ENCODE measurements around the gene STAMBP. TPM values are rescaled to one million over a fixed set of nuclear protein-coding genes. Genes with fewer than 3 reads are reported as not detected.
"Not testable (repeated sequence)": the region's sequence is repeated elsewhere in the genome, so short reads cannot be mapped to it uniquely, and the experiment has no call there.

The STAMBP gene
- polyA plus RNA-seq, 1 experiment, result 48.4 TPM

DNA sequence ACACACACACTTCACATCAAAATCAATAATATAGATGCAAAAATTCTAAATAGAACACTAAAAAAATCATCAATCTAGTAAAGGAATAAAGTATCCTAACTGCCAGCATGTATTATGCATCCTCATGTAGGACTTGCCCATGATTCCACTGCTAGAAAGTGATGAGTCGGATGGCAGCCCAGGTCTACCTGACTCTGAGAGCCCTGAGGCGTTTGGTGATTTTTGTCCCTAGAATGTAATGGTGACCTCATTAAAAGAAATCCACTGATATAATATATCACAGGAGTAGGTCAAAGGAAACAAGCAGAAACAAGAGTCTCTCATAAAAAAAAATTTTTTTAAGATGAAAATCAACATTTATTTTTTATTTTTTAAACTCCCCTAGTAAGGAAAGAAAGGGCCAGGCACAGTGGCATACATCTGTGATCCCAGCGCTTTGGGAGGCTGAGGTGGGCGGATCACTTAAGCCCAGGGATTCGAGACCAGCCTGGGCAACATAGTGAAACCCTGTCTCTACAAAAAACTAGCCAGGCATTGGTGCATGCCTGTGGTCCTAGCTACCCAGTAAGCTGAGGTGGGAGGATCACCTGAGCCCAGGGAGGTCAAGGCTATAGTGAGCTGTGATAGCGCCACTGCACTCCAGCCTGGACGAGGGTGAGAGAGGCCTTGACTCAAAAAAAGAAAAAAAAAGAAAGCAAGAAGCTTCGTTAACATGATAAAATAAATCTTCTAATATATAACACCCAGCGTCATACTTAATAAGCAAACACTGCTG, 39.6 kb downstream of the STAMBP start:
- POLR2A ChIA-PET, result no interaction called here
- TF ChIP-seq, protein P1, sequence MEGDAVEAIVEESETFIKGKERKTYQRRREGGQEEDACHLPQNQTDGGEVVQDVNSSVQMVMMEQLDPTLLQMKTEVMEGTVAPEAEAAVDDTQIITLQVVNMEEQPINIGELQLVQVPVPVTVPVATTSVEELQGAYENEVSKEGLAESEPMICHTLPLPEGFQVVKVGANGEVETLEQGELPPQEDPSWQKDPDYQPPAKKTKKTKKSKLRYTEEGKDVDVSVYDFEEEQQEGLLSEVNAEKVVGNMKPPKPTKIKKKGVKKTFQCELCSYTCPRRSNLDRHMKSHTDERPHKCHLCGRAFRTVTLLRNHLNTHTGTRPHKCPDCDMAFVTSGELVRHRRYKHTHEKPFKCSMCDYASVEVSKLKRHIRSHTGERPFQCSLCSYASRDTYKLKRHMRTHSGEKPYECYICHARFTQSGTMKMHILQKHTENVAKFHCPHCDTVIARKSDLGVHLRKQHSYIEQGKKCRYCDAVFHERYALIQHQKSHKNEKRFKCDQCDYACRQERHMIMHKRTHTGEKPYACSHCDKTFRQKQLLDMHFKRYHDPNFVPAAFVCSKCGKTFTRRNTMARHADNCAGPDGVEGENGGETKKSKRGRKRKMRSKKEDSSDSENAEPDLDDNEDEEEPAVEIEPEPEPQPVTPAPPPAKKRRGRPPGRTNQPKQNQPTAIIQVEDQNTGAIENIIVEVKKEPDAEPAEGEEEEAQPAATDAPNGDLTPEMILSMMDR (IDR thresholded peaks at IDR 0.05; ENCODE audit: insufficient read depth, low read depth, low read length), result no peak

DNA sequence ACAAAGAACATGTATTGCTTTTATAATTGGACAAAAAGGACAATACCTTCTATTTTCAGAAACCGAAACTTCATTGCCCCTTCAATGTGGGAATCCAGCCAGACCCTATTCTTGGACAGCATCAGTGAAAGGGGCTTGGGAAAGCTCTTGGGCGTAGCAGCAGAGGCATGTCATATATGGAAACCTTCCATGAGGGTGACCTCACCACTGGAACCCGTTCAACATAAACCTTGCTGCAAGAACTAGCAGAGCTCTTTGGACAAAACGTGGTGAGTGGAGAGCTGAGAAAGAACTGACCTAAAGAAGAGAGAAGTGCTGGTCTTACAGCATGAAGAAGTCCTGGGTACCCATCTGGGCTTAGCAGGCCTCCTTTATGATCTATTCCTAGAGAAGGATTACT, 41.3 kb downstream of the STAMBP start:
- Histone ChIP-seq H3K36me3 (ENCODE audit: control insufficient read depth, insufficient read depth, low read length) (no peaks in the 10 kb centered on the region; the same call in 1 of the 2 replicates), H3K4me3 (ENCODE audit: low read depth, low read length) (no peak overlapping the region), H3K27me3 (ENCODE audit: control insufficient read depth, insufficient read depth, low read length) (no peaks in the 10 kb centered on the region)
- CTCF ChIA-PET, result no interaction called here
- TF ChIP-seq, protein P1 (IDR thresholded peaks at IDR 0.05; ENCODE audit: insufficient read depth, low read depth, low read length), result no peak
- no peak for DNase-seq (ENCODE audit: low read depth)
- POLR2A ChIA-PET, result no interaction called here

More for the DNA sequence above, 39.6 kb downstream of the STAMBP start:
- Histone ChIP-seq H3K36me3 (ENCODE audit: control insufficient read depth, insufficient read depth, low read length) (peaks cover 4% of the 10 kb centered on the region), H3K27me3 (ENCODE audit: control insufficient read depth, insufficient read depth, low read length) (no peaks in the 10 kb centered on the region), H3K4me3 (ENCODE audit: low read depth, low read length) (no peak overlapping the region)
- CTCF ChIA-PET, result no interaction called here
- DNase-seq (ENCODE audit: low read depth), result no peak

- POLR2A ChIA-PET, result no interaction called here
- peaks cover 4% of the 10 kb centered on the region for H3K27me3 ChIP-seq (ENCODE audit: control insufficient read depth, insufficient read depth, low read length)
- TF ChIP-seq, protein P1 (IDR thresholded peaks at IDR 0.05; ENCODE audit: insufficient read depth, low read depth, low read length), result no peak
- CTCF ChIA-PET, result no interaction called here
- H3K4me3 ChIP-seq (ENCODE audit: low read depth, low read length), result no peak overlapping the region
- no peaks in the 10 kb centered on the region for H3K36me3 ChIP-seq (ENCODE audit: control insufficient read depth, insufficient read depth, low read length)
- DNase-seq (ENCODE audit: low read depth), result no peak
Observed at GRCh38 chr2:73877071-73877802, 48.5 kb downstream of the STAMBP start.

DNA sequence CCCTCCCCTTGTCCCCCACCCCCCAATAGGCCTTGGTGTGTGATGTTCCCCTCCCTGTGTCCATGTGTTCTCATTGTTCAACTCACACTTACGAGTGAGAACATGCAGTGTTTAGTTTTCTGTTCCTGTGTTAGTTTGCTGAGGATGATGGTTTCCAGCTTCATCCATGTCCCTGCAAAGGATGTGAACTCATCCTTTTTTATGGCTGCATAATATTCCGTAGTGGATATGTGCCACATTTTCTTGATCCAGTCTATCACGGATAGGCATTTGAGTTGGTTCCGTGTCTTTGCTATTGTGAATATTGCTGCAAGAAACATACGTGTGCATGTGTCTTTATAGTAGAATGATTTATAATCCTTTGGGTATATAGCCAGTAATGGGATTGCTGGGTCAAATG, 49.2 kb downstream of the STAMBP start:
- H3K27me3 ChIP-seq (ENCODE audit: control insufficient read depth, insufficient read depth, low read length); H3K4me3 ChIP-seq (ENCODE audit: low read depth, low read length); CTCF ChIA-PET; DNase-seq (ENCODE audit: low read depth); H3K36me3 ChIP-seq (ENCODE audit: control insufficient read depth, insufficient read depth, low read length); POLR2A ChIA-PET: not testable (repeated sequence)

DNA sequence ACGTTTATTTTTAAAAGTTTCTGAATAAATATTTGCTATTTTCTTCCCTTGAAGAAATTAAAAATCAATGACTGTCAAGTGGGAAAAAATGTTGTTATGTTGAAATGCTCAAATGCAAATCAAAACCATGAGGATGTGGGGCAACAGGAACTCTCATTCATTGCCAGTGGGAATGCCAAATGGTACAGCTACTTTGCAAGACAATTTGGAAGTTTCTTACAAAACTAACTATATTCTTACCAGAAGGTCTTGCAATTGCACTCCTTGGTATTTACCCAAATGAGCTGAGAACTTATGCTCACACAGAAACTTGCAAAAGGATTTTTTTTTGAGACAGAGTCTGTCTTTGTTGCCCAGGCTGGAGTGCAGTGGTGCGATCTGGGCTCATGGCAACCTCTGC, 56.6 kb downstream of the STAMBP start:
- ChIA-PET CTCF (no interaction called here), POLR2A (no interaction called here)
- DNase-seq (ENCODE audit: low read depth), result no peak
- peaks cover 6% of the 10 kb centered on the region for H3K27me3 ChIP-seq (ENCODE audit: control insufficient read depth, insufficient read depth, low read length)
- TF ChIP-seq, protein P1 (IDR thresholded peaks at IDR 0.05; ENCODE audit: insufficient read depth, low read depth, low read length), result no peak
- H3K4me3 ChIP-seq (ENCODE audit: low read depth, low read length), result no peak overlapping the region
- H3K36me3 ChIP-seq (ENCODE audit: control insufficient read depth, insufficient read depth, low read length), result no peaks in the 10 kb centered on the region
